Osteocyte (in vitro differentiated cells): ENCODE data around the gene TTLL5. TPM values are rescaled to one million over a fixed set of nuclear protein-coding genes. Genes with fewer than 3 reads are reported as not detected.

ENCODE experiments used
- DNase-seq: peaks from one replicate; pipeline ENCODE4 v3.0.0; 2021; ENCODE audit warnings: mixed read lengths; ENCODE audit not compliant: unreplicated experiment; ENCODE audit errors: extremely low spot score
- H3K27ac Mint-ChIP-seq: one replicate; pipeline ENCODE4 v1.8.0; 2021; ENCODE audit warnings: mild to moderate bottlenecking, mixed read lengths; ENCODE audit not compliant: unreplicated experiment
- H3K27me3 Mint-ChIP-seq: one replicate; pipeline ENCODE4 v1.8.0; 2021; ENCODE audit warnings: mixed read lengths; ENCODE audit not compliant: unreplicated experiment
- H3K36me3 Mint-ChIP-seq: one replicate; pipeline ENCODE4 v1.8.0; 2021; ENCODE audit warnings: mixed read lengths; ENCODE audit not compliant: unreplicated experiment
- H3K4me1 Mint-ChIP-seq: one replicate; pipeline ENCODE4 v1.8.0; 2021; ENCODE audit warnings: mixed read lengths; ENCODE audit not compliant: unreplicated experiment
- H3K4me3 Mint-ChIP-seq: one replicate; pipeline ENCODE4 v1.8.0; 2021; ENCODE audit warnings: mild to moderate bottlenecking, moderate library complexity, mixed read lengths; ENCODE audit not compliant: unreplicated experiment
- H3K9me3 Mint-ChIP-seq: one replicate; pipeline ENCODE4 v1.8.0; 2021; ENCODE audit warnings: mixed read lengths; ENCODE audit not compliant: unreplicated experiment
- total RNA-seq: library from RNA; stranded (reverse); gene quantifications from 2 replicates; pipeline ENCODE4 v1.2.1, GENCODE V29; 2021
- TF ChIP-seq, protein P1 (sequence below): fragments of 200-600 bp; sonication (generic); IDR thresholded peaks from 2 replicates; pipeline ENCODE4 v1.5.0; 2021; ENCODE audit warnings: antibody characterized with exemption, mild to moderate bottlenecking, moderate library complexity

Gene TTLL5
- total RNA-seq, 1 donor from 2014 or later, result 37.3 TPM

DNA sequence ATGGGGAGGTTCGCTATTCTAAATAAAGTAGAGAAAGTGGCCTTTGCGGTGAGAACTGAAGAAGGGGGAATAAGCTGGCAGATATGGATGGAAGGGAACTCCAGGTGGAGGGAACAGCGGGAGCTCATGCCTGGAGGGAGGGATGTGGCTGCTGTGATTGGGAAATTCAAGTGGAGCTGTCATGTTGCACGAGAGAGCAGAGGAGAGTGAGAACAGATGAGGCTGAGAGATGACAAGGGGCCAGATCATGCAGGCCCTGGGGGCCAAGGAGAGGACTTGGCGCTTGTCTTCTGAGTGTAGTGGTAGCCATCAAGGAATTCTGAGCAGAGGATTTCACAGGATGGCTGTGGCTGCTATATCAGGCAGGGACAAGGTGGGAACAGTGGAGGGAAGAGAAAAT, 285.7 kb downstream of the TTLL5 start:
- H3K4me3 Mint-ChIP-seq, result no peak overlapping the region
- no peaks in the 10 kb centered on the region for H3K9me3 Mint-ChIP-seq
- peaks cover 18% of the 10 kb centered on the region for H3K4me1 Mint-ChIP-seq
- TF ChIP-seq, protein P1, sequence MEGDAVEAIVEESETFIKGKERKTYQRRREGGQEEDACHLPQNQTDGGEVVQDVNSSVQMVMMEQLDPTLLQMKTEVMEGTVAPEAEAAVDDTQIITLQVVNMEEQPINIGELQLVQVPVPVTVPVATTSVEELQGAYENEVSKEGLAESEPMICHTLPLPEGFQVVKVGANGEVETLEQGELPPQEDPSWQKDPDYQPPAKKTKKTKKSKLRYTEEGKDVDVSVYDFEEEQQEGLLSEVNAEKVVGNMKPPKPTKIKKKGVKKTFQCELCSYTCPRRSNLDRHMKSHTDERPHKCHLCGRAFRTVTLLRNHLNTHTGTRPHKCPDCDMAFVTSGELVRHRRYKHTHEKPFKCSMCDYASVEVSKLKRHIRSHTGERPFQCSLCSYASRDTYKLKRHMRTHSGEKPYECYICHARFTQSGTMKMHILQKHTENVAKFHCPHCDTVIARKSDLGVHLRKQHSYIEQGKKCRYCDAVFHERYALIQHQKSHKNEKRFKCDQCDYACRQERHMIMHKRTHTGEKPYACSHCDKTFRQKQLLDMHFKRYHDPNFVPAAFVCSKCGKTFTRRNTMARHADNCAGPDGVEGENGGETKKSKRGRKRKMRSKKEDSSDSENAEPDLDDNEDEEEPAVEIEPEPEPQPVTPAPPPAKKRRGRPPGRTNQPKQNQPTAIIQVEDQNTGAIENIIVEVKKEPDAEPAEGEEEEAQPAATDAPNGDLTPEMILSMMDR, result no peak
- DNase-seq, result no peak
- H3K36me3 Mint-ChIP-seq, result peaks cover 10% of the 10 kb centered on the region
- no peaks in the 10 kb centered on the region for H3K27me3 Mint-ChIP-seq
- H3K27ac Mint-ChIP-seq, result no peak overlapping the region

GRCh38 chr14:75952489-75952888, 291.4 kb downstream of the TTLL5 start:
- Mint-ChIP-seq H3K4me3 (no peak overlapping the region), H3K9me3 (peaks cover 6% of the 10 kb centered on the region), H3K4me1 (no peaks in the 10 kb centered on the region), H3K27me3 (no peaks in the 10 kb centered on the region), H3K36me3 (peaks cover 8% of the 10 kb centered on the region), H3K27ac (no peak overlapping the region)
- DNase-seq, result no peak
- TF ChIP-seq, protein P1, result no peak

- no peaks in the 10 kb centered on the region for H3K27me3 Mint-ChIP-seq
- no peak overlapping the region for H3K4me3 Mint-ChIP-seq
- DNase-seq, result peak; percentile 66
- peaks cover 54% of the 10 kb centered on the region for H3K36me3 Mint-ChIP-seq
- H3K9me3 Mint-ChIP-seq, result no peaks in the 10 kb centered on the region
- TF ChIP-seq, protein P1, result no peak
- H3K27ac Mint-ChIP-seq, result peak overlapping the region; percentile 62
- H3K4me1 Mint-ChIP-seq, result peaks cover 18% of the 10 kb centered on the region
Observed at GRCh38 chr14:75959031-75959430, 298.0 kb downstream of the TTLL5 start.

DNA sequence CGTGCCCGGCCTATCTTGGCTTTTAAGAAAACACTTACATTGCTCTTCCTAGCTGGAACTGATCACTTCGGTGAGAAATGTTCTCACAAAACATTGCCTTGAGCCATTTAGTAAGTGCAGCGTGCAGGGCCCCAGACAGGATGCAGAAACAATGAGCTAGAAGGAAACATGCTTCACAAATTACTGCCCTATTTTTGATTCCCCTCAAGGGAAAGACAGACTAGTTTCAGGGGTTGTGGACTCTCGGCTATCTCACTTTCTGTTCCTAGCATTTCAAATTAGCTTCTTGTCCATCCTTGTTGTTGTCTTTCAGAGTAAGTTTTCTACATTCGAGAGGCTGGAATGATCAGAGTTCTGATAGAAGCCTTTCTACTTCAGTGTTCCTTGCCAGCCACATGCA, 299.2 kb downstream of the TTLL5 start:
- H3K4me1 Mint-ChIP-seq, result peaks cover 18% of the 10 kb centered on the region
- H3K4me3 Mint-ChIP-seq, result no peak overlapping the region
- DNase-seq, result no peak
- TF ChIP-seq, protein P1, result no peak
- H3K27ac Mint-ChIP-seq, result peak overlapping the region; percentile 78
- H3K36me3 Mint-ChIP-seq, result peaks cover 61% of the 10 kb centered on the region
- H3K27me3 Mint-ChIP-seq, result no peaks in the 10 kb centered on the region
- H3K9me3 Mint-ChIP-seq, result no peaks in the 10 kb centered on the region

GRCh38 chr14:75961662-75962061, 300.6 kb downstream of the TTLL5 start:
- Mint-ChIP-seq H3K27me3 (no peaks in the 10 kb centered on the region), H3K4me1 (peaks cover 18% of the 10 kb centered on the region), H3K4me3 (no peak overlapping the region), H3K27ac (peak overlapping the region; percentile 7), H3K36me3 (peaks cover 72% of the 10 kb centered on the region), H3K9me3 (no peaks in the 10 kb centered on the region)
- no peak for DNase-seq
- TF ChIP-seq, protein P1, result no peak
